HG03196 (cell line): ENCODE data around the gene HRH2.
"Not testable (repeated sequence)": the region's sequence is repeated elsewhere in the genome, so short reads cannot be mapped to it uniquely, and the experiment has no call there.

Experiments used
- ATAC-seq: cut with Tn5 transposase; IDR thresholded peaks from one replicate; pipeline ENCODE4 v1.9.1; 2021; ENCODE audit not compliant: unreplicated experiment

Gene HRH2

GRCh38 chr5:175646251-175646650, 11.6 kb upstream of the HRH2 start:
- ATAC-seq = no peak

DNA sequence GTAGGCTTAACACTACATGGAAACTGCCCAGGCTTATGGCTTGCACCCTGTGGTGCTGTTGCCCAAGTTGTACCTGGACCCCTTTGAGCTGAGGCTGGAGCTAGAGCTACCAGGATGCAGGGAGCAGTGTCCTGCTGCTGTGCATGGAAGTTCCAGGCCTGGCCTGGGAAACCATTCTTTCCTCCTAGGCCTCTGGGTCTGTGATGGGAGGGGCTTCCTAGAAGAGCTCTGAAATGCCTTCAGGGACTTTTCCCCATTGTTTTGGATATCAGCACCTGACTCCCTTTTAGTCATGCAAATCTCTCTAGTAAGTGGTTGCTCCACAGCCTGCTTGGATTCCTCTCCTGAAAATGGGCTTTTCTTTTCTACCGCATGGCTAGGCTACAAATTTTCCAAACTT, 7.9 kb upstream of the HRH2 start:
- no peak for ATAC-seq

DNA sequence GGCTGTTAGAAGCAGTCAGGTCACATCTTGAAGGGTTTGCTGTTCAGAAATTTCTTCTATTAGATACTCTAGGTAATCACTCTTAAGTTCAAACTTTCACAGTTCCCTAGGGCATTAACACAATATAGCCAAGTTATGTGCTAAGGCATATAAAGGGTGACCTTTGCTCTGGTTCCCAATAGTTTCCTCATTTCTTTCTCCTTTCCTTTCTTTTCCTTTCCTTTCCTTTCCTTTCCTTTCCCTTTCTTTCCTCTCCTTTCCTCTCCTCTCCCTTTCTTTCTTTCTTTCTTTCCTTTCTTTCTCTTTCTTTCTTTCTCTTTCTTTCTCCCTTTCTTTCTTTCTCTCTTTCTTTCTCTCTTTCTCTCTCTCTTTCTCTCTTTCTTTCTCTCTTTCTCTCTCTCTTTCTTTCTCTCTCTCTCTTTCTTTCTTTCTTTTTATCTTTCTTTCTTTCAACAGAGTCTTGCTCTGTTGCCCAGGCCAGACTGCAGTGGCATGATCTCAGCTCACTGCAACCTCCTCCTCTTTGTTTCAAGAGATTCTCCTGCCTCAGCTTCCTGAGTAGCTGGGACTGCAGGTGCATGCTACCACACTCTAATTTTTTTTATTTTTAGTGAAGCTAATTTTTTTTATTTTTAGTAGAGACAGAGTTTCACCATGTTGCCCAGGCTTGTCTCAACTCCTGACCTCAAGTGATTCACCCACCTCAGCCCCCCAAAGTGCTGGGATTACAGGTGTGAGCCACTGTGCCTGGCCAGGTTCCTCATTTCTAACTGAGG, 7.3 kb upstream of the HRH2 start:
- not testable (repeated sequence) for ATAC-seq

DNA sequence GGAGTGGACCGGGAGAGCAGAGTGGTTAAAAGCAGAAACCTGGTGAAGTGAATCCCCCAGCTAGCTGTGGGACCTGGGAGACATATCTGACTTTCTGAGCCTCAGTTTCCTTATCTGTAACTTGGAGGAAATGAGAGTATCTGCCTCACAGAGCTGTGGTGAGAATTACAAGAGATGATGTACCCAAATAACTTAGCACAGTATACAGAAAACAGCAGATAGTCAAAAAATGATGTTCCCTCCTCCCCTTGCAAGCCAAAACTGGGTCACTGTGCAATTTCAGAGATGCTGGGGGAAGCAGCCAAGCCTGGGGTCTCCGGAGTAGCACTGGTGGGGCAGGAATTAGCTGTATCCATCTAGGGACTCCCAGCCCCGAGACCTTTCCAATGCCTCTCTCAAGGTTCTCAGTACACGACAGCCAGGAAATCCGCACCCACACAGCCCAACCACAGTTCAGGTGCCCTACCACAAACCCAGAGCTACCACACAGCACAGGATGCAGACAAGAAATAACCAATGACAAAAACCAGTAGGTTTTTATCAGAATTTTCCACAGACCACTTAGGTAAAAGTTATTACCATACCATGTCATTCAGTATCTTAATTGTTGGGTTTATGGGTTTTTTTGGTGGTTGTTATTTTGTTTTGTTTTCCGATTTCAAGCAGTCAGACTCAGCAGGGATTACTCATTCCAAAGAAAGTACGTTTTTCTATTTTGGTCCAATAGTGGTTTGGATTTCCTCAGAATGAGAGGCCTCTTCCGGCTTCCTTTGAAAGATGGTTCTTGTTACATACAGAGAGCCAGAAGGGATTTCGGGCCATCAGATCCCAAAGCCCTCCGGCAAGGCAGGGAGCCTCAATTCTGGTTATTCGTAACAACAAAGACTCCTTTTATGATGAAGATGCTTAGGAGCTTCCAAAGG, 4.9 kb upstream of the HRH2 start:
- ATAC-seq = peak; percentile 58

DNA sequence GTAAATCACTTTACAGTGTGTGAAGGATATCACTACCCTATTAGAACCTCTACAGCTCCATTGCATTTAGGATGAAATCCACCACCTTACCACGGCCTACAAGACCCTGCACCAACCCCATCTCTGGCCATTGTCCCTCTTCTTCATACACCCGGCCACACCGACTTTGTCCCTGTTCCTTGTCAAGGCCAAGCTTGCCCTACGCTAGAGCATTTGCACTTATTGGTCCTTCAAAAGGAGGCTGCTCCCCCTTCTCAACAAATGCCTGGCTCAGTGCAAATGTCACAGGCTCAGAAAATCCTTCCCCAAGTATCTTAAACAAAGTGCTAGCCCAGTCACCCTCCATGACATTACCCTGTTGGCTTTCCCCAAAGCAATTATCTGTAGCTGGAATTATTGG, 4.1 kb upstream of the HRH2 start:
- no peak for ATAC-seq

- ATAC-seq = no peak
Measured at GRCh38 chr5:175654339-175654738, 3.5 kb upstream of the HRH2 start.

DNA sequence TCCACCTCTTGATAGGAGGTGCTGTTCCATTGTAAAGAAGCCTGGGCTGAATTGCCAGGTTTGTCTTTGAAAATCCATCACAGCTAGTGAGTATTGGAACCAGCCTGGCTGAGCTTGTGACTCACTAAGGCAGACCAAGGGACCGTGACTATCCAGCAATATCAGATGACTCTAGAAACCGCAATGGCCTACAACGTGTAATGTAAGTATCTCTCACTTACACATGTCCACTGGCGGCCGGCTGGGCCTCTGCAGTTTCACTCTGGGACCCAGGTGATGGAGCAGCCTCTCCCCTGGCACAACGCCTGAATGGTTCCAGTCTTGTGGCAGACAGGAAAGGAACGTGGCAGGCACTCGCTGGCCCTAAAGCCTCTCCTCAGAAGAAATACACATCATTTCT, 3.1 kb upstream of the HRH2 start:
- ATAC-seq = no peak

DNA sequence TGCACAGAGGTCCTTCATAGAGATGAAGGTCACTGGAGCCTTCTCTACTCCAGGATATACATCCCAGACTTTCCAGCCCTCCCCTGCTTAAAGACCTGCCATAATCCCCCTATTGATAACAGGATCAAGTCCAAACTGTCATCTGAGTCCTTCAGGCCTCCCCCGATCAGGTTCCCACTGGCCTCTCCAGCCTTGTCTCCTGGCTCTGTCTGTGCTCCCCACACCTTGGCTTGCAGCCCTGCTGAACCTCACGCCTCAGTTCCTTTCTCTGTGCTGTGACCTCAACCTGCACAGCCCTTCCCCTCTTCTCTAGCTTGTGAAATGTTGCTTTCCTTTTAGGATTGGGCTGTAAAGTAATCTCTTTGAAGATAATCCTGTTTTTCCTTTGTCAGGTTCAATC, 2.5 kb upstream of the HRH2 start:
- no peak for ATAC-seq

- ATAC-seq = no peak
Measured at GRCh38 chr5:175656966-175657365, 905 bp upstream of the HRH2 start.

DNA sequence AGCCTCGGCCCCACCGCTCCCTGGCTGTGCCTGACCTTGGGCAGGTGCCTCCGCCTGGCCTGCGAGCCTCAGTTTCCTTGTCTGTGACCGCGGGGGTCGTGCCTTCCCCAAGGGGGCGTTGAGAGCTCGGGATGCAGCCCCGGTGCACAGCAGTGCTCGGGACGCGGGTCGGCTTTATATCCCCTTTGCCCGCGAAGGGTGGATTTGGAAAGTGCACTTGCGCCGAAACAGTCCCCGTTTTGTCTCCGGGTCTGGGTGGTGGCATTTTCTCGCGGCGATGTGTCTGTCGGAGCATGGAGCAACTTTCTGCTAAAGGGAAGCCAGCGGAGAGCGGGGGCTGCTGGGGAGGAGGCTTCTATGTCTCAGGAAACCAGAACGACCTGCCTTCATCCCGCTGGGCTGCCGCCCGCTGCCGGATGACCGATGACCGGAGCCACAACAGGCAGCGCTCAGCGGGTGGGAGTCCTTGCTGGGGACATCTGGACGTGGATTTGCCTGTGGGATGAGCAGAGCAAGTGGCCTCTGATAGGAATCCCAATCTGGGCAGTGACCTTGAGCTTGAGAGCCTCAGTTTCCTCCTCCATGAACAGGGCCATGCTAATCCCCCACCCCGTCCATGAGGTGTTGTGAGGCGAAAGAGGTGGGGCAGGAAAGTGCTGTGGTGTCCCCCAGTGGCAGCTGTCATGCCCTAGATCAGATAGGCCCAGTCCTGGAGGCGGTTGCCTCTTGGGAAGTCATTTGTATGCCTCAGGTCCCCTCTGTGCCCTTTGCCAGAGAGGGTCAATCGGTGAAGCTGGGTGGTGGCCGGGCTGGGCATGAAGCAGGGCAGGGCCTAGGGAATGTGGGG, 651 bp downstream of the HRH2 start:
- no peak for ATAC-seq

DNA sequence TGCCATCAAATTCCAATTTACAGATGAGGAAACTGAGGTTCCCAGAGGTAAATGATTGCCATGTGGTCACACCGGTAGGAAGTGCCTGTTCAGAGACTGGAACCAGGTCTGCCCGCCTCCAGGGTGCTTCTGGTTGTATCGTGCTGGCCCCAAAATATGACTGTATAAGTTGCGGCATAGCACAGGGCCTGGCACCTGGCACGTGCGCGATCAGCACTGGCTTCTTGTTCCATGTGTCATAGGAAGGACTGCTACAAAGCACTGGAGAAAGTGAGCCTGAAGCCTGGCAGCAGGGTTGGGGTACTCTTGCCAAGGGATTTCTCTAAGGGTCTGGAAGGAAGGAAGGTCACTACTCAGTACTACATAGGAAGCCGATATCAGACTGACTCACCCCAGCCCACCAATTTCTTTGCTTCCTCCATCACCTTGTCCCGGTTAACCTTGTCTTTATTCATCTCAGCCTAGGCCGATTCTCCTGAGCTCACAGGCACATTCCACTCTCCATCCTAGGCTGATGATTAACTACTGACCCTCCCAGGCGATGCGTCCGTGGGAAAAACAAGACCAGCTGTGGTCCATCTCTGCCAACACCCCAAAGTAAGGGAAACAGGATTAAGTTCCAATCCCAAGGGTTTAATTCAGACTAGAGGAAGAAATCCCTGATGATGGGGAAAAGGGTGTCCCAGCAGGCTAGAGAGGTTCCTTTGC, 1.8 kb downstream of the HRH2 start:
- ATAC-seq = no peak

GRCh38 chr5:175663186-175664184, 5.6 kb downstream of the HRH2 start:
- ATAC-seq = no peak

DNA sequence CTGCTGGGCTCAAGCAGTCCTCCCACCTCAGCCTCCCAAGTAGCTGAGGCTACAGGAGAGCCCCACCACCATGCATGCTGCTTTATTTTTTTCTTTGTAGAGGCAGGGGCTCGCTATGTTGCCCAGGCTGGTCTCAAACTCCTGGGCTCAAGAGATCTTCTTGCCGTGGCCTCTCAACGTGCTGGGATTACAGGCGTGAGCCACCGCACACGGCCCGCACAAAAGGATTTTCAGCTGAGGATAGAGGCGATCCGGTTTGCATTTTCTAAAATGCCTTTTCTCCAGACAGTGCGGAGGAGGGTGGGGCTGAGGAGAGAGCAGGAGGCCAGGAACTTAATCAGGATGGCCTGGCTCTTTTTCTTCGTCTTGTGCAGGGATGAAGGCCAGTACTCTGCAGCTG, 6.9 kb downstream of the HRH2 start:
- no peak for ATAC-seq

DNA sequence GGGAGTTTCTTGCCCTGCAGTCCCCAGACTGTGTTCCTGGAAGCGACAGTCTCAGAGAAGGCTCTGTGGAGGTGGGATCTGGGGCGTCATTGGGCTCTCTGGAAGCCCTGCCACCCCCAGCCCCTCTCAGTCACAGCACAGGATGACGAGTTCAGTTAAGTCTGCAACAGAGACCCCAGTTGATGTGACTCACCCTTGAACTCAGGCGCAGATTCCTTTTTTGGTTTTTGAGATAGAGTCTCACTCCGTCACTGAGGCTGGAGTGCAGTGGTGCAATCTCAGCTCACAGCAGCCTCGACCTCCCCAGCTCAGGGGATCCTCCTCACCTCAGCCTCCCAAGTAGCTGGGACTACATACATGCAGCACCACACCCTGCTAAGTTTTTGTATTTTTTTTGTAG, 8.3 kb downstream of the HRH2 start:
- no peak for ATAC-seq

- ATAC-seq = no peak
Measured at GRCh38 chr5:175668006-175668405, 10.1 kb downstream of the HRH2 start.

GRCh38 chr5:175670372-175670771, 12.5 kb downstream of the HRH2 start:
- ATAC-seq = no peak

- ATAC-seq = no peak
Measured at GRCh38 chr5:175671013-175671412, 13.1 kb downstream of the HRH2 start.

DNA sequence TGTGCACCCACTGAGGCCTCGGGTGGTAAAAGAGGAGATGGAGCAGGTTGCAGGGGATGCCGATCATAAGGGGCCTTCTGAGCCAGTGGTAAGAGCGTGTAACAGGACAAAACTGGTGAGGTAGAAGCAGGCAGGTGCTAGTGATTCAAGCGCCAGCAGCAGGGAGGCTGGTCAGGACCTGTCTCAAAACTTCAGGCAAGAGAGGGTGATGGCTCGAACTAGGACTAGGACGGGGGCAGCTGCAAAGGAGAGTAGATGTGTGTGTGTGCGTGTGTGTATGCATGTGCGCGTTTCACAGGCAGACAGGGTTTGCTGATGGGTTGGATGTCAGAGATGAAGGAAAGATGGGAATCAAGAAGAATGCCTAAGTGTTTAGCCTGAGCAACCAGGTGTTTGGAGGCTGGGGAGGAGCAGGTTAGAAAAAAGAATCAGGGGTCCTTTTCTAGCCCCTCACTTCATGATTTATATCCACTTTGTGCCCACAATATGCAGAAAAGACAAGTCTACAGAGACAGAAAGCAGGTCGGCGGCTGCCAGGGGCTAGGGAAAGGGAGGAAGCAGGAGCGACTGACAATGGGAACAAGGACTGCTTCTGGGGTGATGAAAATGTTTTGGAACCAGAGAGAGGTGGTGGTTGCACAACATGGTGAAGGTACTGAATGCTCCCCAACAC, 15.2 kb downstream of the HRH2 start:
- ATAC-seq = no peak
